Brain microvascular endothelial cell (primary cell): Measurements from ENCODE around the gene TRAPPC10.

Experiments used
- DNase-seq: peaks from one replicate; pipeline ENCODE4 v3.0.0-alpha.2; 2020
- H3K27ac ChIP-seq: fragments of 250-450 bp; sonication (Bioruptor Pico); 2 replicates; pipeline ENCODE4 v1.5.1; 2020; ENCODE audit warnings: mild to moderate bottlenecking, moderate library complexity
- H3K27me3 ChIP-seq: fragments of 250-450 bp; sonication (Bioruptor Pico); replicated peaks from 2 replicates; pipeline ENCODE4 v1.5.1; 2020; ENCODE audit warnings: mild to moderate bottlenecking
- H3K36me3 ChIP-seq: fragments of 250-450 bp; sonication (Bioruptor Pico); replicated peaks from 2 replicates; pipeline ENCODE4 v1.5.1; 2020; ENCODE audit warnings: mild to moderate bottlenecking
- H3K4me3 ChIP-seq: 2 replicates; pipeline ENCODE4 v1.5.1; 2011; ENCODE audit warnings: low read depth, mild to moderate bottlenecking, control low read depth, low read length, moderate library complexity
- in situ Hi-C: cut with HindIII; loops from 2 replicates; pipeline ENCODE4 v1.10.0; 2017; ENCODE audit warnings: low sequenced_read_pairs, low pct_ligation_motif_present
- TF ChIP-seq, protein P1 (sequence below): IDR thresholded peaks from 2 replicates; pipeline ENCODE4 v1.5.1; 2011; ENCODE audit warnings: low read depth, mild to moderate bottlenecking, moderate library complexity, low read length, control low read depth, inconsistent platforms; ENCODE audit errors: missing control alignments

TRAPPC10 gene

DNA sequence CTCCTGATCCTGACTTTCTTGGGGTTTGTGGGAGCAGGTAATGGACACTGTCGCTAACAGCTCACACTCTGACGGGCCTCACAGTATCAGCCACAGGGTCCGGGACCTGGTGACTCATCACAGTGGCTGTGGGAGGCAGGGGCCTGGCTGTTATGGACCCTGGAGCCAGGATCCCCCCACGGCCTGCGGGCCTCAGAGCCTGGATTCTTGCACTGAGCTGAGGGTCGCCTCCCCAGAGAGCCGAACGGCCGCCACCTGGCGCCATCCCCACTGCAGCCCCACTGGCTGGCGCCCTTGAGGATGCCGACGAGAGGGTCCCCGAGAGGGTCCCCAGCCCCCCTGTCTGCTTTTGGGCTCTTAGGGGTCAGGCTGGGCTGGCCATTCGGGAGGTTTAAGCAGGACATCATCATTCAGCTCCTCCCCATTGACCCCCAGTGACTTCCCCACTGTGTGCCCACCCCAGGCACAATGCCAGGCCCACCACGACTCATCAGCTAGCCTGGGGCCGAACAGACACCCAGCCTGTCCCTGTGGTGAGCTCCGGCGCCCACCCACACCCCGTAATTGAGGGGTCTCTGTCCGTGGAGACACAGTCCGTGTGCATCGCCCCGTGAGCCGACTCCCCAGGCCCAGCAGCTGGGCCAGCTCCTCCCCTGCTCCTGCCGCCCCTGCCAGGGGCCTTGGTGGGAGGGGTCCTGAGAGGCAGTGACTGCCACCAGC, 30.8 kb upstream of the TRAPPC10 start:
- H3K27me3 ChIP-seq, result no peaks in the 10 kb centered on the region
- no peak overlapping the region for H3K27ac ChIP-seq
- DNase-seq, result no peak
- H3K4me3 ChIP-seq, result no peak overlapping the region
- peaks cover 4% of the 10 kb centered on the region for H3K36me3 ChIP-seq
- in situ Hi-C loops, result no loop called here
- TF ChIP-seq, protein P1, sequence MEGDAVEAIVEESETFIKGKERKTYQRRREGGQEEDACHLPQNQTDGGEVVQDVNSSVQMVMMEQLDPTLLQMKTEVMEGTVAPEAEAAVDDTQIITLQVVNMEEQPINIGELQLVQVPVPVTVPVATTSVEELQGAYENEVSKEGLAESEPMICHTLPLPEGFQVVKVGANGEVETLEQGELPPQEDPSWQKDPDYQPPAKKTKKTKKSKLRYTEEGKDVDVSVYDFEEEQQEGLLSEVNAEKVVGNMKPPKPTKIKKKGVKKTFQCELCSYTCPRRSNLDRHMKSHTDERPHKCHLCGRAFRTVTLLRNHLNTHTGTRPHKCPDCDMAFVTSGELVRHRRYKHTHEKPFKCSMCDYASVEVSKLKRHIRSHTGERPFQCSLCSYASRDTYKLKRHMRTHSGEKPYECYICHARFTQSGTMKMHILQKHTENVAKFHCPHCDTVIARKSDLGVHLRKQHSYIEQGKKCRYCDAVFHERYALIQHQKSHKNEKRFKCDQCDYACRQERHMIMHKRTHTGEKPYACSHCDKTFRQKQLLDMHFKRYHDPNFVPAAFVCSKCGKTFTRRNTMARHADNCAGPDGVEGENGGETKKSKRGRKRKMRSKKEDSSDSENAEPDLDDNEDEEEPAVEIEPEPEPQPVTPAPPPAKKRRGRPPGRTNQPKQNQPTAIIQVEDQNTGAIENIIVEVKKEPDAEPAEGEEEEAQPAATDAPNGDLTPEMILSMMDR, result no peak

DNA sequence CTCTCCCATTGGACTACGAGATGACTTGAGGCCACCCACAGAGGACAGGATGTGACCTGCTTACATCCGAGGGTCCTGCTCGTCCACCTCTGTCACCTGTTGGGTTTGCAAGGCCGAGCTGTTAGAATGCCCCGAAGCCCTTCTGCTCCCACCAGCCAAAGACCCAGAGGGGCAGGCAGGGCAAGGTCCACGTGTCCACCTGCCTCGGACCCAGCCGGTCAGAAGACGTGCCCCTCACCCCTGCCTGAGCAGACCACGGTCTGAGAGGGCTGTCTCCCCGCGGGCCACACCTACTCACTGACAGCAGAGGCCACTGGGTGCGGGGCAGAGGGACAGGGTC, 30.3 kb upstream of the TRAPPC10 start:
- TF ChIP-seq, protein P1, result no peak
- H3K27ac ChIP-seq, result no peak overlapping the region
- no peak for DNase-seq
- H3K27me3 ChIP-seq, result no peaks in the 10 kb centered on the region
- in situ Hi-C loops, result no loop called here
- H3K4me3 ChIP-seq, result no peak overlapping the region
- peaks cover 4% of the 10 kb centered on the region for H3K36me3 ChIP-seq

DNA sequence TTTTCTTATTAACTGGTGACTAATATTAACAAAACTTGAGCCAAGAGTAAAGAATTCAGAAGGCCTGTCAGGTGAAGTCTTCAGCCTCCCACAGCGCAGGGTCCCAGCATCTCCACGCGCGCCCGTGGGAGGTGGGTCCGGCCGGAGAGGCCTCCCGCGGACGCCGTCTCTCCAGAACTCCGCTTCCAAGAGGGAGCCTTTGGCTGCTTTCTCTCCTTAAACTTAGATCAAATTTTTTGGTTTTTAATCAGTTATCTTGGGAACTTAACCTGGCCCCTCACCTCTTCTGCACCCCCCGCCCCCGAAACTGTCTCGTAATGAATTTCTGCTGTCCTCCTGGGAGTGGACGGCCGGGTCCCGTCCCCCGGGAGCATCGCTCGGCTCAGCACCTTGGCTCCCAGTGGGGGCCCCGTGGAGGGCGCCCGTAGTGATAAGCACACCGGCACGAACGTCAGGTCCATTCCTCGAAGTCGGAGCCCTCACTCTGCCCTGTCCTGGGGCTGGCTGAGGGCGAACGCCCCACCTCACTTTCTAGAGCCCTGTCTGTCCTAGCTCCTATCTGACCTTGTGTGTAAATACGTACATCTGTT, 29.5 kb upstream of the TRAPPC10 start:
- in situ Hi-C loops, result no loop called here
- TF ChIP-seq, protein P1, result no peak
- Histone ChIP-seq H3K36me3 (peaks cover 4% of the 10 kb centered on the region), H3K4me3 (no peak overlapping the region), H3K27me3 (no peaks in the 10 kb centered on the region), H3K27ac (no peak overlapping the region)
- no peak for DNase-seq

DNA sequence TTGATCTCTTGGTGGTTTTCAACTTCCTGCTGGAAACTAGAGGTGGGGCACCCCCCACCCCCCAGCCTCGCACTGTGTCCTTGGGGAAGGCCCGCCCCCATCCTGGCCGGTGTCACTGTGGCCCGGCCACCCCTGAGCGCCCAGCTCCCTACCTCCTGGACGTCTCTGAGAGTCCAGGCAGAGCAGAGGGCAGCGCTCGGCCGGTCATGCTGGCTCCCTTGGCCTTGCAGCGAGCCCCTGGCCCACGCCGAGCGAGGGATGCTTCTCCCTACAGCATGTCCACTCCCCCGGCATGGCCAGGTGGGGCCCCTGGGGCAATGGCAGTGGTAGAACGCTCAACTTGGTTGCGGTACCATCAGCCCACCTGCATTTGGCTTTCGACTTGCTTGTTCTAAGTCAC, 28.7 kb upstream of the TRAPPC10 start:
- in situ Hi-C loops, result no loop called here
- no peaks in the 10 kb centered on the region for H3K27me3 ChIP-seq
- no peak overlapping the region for H3K4me3 ChIP-seq
- DNase-seq, result no peak
- TF ChIP-seq, protein P1, result no peak
- no peaks in the 10 kb centered on the region for H3K36me3 ChIP-seq
- H3K27ac ChIP-seq, result no peak overlapping the region

DNA sequence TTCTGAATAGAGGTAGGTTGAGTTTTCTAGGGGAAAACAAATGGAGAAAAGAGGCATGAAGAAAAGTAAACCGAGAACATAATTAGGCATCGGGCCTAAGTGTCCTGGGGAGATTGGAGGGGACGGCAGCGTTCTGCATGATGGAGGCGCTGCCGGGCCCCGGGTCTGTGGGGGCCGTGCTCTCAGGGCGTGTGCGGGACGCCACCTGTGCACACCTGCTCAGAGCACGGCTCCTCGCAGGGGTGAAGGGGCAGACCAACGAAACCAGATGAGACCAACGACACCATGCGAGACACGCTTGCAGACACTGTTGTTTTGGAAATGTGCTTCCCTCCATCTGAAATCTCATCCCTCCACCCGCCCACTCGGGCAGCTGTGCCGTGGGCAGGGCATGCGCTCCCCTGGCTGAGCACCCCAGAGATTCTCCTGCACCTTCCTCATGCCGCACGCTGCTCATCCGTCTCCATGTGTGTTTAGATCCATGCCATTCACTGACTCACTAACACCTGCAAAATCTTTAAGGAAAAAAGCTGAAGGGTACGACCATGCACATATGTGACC, 28.2 kb upstream of the TRAPPC10 start:
- TF ChIP-seq, protein P1, result no peak
- no peak overlapping the region for H3K27ac ChIP-seq
- no peak for DNase-seq
- in situ Hi-C loops, result no loop called here
- H3K27me3 ChIP-seq, result no peaks in the 10 kb centered on the region
- H3K36me3 ChIP-seq, result no peaks in the 10 kb centered on the region
- no peak overlapping the region for H3K4me3 ChIP-seq
